Fibroblast of pulmonary artery (primary cell): ENCODE measurements around the gene TBC1D22B.
A peak's percentile ranks its signal among the peaks of the same experiment; 100 is the strongest.

ENCODE experiments used
- DNase-seq: peaks from one replicate; pipeline ENCODE4 v3.0.0-alpha.2; 2010; ENCODE audit warnings: low read depth
- H3K4me3 ChIP-seq: replicated peaks from 2 replicates; pipeline ENCODE4 v1.5.1; 2011; ENCODE audit warnings: low read depth, mild to moderate bottlenecking, control low read depth, low read length, moderate library complexity
- TF ChIP-seq, protein P1 (sequence below): IDR thresholded peaks from 2 replicates; pipeline ENCODE4 v1.5.1; 2011; ENCODE audit warnings: mild to moderate bottlenecking, control low read depth, low read length, inconsistent platforms; ENCODE audit errors: missing control alignments

TBC1D22B gene

DNA sequence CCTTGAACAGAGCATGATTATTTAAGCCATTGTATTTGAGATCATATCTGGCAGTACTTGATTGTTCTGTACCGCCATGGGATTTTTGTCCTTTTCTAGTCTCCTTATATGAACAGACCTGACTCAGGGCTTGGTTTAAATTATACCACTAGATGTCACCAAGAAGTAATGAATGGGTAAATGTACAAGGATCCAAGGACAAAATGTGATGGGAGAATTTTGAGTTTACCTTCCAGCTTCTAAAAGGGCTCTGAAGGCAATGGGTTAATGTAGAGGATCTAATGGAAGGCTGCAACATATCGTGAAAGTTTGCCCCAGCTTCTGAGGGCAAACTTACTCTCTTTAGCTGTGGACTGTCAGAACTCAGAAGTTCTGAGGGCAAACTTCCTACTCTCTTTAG, 108.2 kb downstream of the TBC1D22B start:
- TF ChIP-seq, protein P1, sequence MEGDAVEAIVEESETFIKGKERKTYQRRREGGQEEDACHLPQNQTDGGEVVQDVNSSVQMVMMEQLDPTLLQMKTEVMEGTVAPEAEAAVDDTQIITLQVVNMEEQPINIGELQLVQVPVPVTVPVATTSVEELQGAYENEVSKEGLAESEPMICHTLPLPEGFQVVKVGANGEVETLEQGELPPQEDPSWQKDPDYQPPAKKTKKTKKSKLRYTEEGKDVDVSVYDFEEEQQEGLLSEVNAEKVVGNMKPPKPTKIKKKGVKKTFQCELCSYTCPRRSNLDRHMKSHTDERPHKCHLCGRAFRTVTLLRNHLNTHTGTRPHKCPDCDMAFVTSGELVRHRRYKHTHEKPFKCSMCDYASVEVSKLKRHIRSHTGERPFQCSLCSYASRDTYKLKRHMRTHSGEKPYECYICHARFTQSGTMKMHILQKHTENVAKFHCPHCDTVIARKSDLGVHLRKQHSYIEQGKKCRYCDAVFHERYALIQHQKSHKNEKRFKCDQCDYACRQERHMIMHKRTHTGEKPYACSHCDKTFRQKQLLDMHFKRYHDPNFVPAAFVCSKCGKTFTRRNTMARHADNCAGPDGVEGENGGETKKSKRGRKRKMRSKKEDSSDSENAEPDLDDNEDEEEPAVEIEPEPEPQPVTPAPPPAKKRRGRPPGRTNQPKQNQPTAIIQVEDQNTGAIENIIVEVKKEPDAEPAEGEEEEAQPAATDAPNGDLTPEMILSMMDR: peak; percentile 41
- no peak overlapping the region for H3K4me3 ChIP-seq
- DNase-seq: peak; percentile 71

DNA sequence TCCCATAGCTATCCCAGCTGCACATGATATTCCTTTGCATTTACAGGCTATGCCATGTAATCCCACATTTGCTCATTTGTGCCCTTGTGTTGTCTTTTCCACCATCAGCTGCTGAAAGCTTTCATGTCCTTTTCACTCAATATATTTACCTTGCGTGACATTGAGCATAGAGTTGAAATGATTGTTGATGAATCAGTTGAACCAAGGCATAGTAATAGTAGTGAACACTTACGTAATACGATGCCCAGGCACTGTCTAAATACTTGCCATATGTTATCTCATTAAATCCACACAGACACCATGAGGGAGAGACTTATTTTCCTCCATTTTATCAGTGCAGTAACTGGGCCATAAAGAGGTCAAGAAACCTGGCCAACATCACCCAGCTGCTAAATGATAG, 109.3 kb downstream of the TBC1D22B start:
- DNase-seq: no peak
- no peak overlapping the region for H3K4me3 ChIP-seq
- TF ChIP-seq, protein P1: no peak

DNA sequence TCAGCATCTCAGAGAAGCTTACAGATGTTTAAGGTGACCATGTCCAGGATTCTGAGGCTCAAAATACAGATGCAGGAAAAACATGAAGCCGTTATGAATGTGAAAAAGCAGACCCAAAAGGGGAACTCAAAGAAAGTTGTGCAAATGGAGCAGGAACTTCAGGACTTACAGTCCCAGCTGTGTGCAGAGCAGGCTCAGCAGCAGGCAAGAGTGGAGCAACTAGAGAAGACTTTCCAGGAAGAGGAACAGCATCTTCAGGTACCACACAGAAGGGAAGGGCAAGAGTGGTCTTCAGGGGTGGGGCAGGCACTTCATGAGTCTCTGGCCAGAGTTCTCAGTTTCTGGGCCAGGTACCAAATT, 111.4 kb downstream of the TBC1D22B start:
- no peak for DNase-seq
- TF ChIP-seq, protein P1: no peak
- no peak overlapping the region for H3K4me3 ChIP-seq

DNA sequence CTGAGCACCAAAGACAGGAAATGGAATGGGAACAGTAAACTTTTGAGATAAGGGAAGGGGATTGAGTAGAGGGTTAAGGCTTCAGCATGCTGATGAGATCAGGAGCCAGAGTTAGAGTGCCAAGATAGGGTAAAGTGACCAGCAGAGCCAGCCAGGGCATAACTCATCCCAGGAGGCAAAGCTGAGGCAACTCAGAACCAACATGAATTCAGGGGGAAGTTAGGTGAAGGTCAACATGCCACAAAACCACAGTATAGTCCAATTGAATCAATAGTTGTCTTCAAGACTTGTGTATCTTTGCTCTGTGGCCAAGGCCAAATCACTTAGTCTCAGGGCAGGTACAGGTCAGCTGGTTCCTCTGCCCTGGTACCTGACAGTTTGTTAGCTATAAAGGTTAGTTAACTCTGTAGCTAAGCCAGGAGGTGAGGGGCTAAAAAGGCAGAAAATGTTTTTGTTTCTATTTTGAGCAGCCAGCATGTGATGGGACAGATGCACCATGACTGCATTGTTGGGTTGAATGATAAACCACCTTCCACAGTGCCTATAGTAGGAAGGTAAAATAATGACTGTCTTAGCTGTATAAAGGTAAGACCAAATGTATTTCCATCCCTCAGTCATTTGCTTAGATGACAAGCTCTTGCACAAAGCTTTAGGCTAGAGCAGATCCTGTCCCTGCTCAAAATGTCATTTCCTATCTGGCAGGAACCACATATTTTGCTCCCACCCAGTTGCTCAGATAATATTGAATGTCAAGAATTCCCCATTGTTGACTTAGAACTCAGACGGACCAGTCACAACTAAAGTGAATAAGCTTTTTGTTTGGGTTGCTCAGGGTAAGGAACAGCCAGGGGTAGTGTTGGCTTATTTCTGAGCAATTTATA, 112.0 kb downstream of the TBC1D22B start:
- H3K4me3 ChIP-seq: no peak overlapping the region
- TF ChIP-seq, protein P1: no peak
- peak; percentile 61 for DNase-seq

DNA sequence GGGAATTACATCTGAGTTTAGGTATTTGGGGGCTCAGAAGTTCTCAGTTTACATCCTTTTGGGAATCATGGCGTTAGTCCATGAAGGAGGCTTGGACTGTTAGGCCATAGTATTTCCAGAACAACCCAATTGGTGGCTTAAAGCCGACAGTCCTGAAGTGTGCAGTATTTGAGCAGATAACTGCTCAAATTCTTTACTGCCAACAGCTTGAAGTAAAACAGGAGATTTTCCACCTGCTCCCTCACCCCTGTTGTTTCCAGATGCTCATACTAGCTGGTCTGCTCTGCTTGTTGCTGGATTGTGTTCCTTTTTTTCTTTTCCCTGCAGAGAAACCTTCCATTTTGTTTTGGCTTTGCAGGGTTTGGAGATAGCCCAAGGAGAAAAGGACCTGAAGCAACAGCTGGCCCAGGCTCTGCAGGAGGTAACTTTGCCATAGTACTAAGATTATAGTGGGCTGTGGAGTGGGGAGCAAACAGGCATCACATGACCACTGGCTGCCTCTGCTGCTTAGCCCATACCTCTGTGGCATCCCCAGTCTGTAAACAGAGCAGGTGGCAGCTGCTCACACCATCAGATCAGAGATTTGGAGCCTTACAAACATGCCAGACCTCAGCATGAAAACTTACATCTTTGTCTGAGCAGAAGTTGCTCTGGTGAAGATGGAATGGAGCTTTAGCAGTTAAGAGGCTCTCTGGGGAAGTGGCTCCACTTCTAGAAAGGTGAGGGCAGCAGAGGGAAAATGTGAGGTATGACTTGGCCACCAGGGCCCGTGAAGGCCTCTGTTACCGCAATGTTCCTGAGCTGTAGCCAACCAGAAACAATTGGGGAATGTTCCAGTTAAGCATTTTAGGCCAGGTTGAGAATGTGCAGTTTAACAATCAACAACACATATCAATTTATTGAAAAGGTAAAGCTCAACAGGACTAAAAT, 113.8 kb downstream of the TBC1D22B start:
- TF ChIP-seq, protein P1: no peak
- DNase-seq: no peak
- H3K4me3 ChIP-seq: no peak overlapping the region

DNA sequence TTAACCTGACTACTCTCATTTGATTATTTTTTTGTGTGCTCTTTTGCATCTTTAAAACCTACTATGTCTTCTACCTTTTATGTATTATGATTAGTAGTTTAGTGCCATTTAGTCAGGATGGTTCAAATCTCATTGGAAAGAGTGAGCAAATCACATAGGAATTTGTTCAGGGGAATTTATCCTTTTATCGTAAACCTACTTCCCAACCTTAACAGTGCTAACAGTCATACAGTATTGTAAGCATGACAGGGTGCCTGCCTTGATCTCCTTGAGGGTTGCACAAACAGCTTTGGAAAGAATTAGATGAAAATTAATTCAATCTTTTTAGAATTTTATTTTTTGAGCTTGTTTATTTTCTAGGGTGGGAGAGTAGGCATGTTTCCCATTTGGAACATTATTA, 114.5 kb downstream of the TBC1D22B start:
- H3K4me3 ChIP-seq: no peak overlapping the region
- TF ChIP-seq, protein P1: no peak
- no peak for DNase-seq
